HG03439 (cell line): ENCODE results near the gene SPEM2.

ENCODE experiments used
- ATAC-seq: cut with Tn5 transposase; IDR thresholded peaks from one replicate; pipeline ENCODE4 v1.9.1; 2021; ENCODE audit warnings: mild to moderate bottlenecking, moderate library complexity; ENCODE audit not compliant: unreplicated experiment

The SPEM2 gene

GRCh38 chr17:7440113-7440833 lies 14.9 kb downstream of the SPEM2 start:
- ATAC-seq, result no peak

GRCh38 chr17:7440834-7441195 lies 15.4 kb downstream of the SPEM2 start:
- no peak for ATAC-seq

- ATAC-seq, result no peak
These were observed 15.8 kb downstream of the SPEM2 start for GRCh38 chr17:7441266-7441665.

GRCh38 chr17:7442142-7442541 lies 16.7 kb downstream of the SPEM2 start:
- ATAC-seq, result no peak

GRCh38 chr17:7443499-7444485 lies 18.4 kb downstream of the SPEM2 start:
- ATAC-seq, result no peak

- ATAC-seq, result peak; percentile 41
These were observed 19.5 kb downstream of the SPEM2 start, which contains the start of gene CHRNB1 for GRCh38 chr17:7444682-7445618. CHRNB1 (plus strand) TSS chr17:7445061; CDS start chr17:7445128, 67 bp downstream.

GRCh38 chr17:7445619-7445968 lies 20.2 kb downstream of the SPEM2 start:
- ATAC-seq, result peak; percentile 17

GRCh38 chr17:7448461-7448860 lies 23.0 kb downstream of the SPEM2 start:
- ATAC-seq, result no peak

GRCh38 chr17:7459961-7460545 lies 34.6 kb downstream of the SPEM2 start:
- ATAC-seq, result no peak

GRCh38 chr17:7460850-7461660 lies 35.6 kb downstream of the SPEM2 start:
- no peak for ATAC-seq

GRCh38 chr17:7462474-7463371 lies 37.3 kb downstream of the SPEM2 start:
- no peak for ATAC-seq

GRCh38 chr17:7463372-7463846 lies 38.0 kb downstream of the SPEM2 start:
- ATAC-seq, result no peak

GRCh38 chr17:7464081-7464480 lies 38.7 kb downstream of the SPEM2 start:
- ATAC-seq, result no peak

- ATAC-seq, result no peak
These were observed 40.3 kb downstream of the SPEM2 start for GRCh38 chr17:7465597-7466275.

- no peak for ATAC-seq
These were observed 40.9 kb downstream of the SPEM2 start for GRCh38 chr17:7466318-7466638.

- ATAC-seq, result no peak
These were observed 41.4 kb downstream of the SPEM2 start for GRCh38 chr17:7466639-7467341.

GRCh38 chr17:7467498-7467897 lies 42.1 kb downstream of the SPEM2 start:
- ATAC-seq, result no peak
